ENCODE data around the gene FOXK1.

Gene FOXK1

DNA sequence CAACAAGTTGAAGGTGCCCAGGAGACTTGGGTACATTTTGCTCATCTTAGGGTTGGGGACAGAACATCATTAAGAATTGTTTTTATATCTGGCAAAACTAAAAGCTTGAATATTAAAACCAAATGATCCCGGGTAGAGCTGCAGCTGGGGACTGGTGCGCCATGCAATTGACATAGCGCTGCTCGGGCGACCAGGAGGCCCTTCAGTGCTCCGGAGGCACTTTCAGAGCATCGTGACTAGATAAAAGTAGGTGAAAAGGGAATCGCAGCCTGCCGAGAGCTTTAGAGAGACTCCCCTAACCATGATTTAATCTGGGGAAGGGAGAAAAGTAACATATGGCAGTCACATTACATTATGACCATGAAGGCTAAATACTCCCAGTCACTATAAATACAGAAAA, 21.4 kb downstream of the FOXK1 start:
- no peaks in the 10 kb centered on the region for H3K27me3 ChIP-seq (ENCODE audit: insufficient read depth, low read depth)
- H3K9ac ChIP-seq, result no peak overlapping the region
- no peak for TF ChIP-seq CTCF (conservative IDR thresholded peaks at IDR 0.05; ENCODE audit: low read depth, low read length)
- H2AFZ ChIP-seq (ENCODE audit: low read depth), result no peak overlapping the region
- no peaks in the 10 kb centered on the region for H3K4me1 ChIP-seq (ENCODE audit: low read depth, poor library complexity, severe bottlenecking)
- H3K36me3 ChIP-seq (ENCODE audit: insufficient read depth), result no peaks in the 10 kb centered on the region
- no peak overlapping the region for H3K4me2 ChIP-seq
- peaks cover 94% of the 10 kb centered on the region for H3K79me2 ChIP-seq (ENCODE audit: insufficient read depth, low read depth)
- H4K20me1 ChIP-seq (ENCODE audit: insufficient read depth), result peaks cover 4% of the 10 kb centered on the region; the same call in 1 of the 2 replicates
- no peak overlapping the region for H3K4me3 ChIP-seq (IDR thresholded peaks at IDR 0.05; ENCODE audit: insufficient read depth, low read depth, low read length)
- no peak overlapping the region for H3K27ac ChIP-seq

DNA sequence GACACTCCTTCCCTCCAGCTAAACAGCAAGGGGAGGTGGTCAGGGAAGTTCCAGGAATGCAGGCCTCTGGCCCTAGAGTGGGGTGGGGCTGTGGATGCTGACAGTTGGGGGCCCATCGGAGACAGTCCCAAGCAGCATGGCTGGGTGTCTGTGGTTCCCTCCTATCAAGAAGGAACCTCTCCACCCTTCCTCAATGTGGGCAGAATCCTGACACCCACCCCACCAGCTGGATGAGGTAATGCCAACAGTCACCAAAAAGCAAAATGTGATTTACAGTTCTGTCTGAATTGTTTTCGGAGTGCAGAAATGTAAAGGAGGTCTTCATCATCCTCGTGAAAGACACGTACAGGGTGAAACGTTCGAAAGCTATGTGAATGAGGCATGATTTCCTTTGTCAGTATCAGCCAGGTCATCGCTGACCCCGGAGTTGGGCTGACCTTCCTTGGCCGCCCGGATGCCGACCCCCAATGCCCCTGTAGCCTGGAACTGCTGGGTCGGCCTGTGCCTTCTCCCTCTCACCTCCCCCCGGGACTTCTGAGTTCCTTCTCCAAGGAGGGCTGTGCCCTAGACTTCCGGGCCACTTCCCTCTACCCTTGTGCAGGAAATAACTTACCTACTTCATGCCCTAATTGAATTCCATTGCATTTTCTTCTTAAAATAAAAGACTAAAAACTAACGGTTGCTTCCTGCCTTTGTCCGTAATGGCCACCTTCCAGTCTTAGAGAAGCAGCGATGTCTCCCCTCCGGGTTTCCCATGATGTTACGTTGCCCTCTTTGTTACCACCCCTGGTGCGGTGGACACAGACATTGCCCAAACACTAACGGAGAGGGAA, 24.5 kb downstream of the FOXK1 start:
- H3K4me1 ChIP-seq (ENCODE audit: low read depth, poor library complexity, severe bottlenecking), result no peaks in the 10 kb centered on the region
- H3K27me3 ChIP-seq (ENCODE audit: insufficient read depth, low read depth), result no peaks in the 10 kb centered on the region
- H3K4me3 ChIP-seq (IDR thresholded peaks at IDR 0.05; ENCODE audit: insufficient read depth, low read depth, low read length), result no peak overlapping the region
- no peaks in the 10 kb centered on the region; the same call in 1 of the 2 replicates for H3K36me3 ChIP-seq (ENCODE audit: insufficient read depth)
- H4K20me1 ChIP-seq (ENCODE audit: insufficient read depth), result peaks cover 4% of the 10 kb centered on the region; the same call in 1 of the 2 replicates
- no peak for TF ChIP-seq CTCF (conservative IDR thresholded peaks at IDR 0.05; ENCODE audit: low read depth, low read length)
- no peak overlapping the region for H3K4me2 ChIP-seq
- H3K9ac ChIP-seq, result no peak overlapping the region
- no peak overlapping the region for H2AFZ ChIP-seq (ENCODE audit: low read depth)
- H3K27ac ChIP-seq, result no peak overlapping the region
- H3K79me2 ChIP-seq (ENCODE audit: insufficient read depth, low read depth), result peaks cover 94% of the 10 kb centered on the region

DNA sequence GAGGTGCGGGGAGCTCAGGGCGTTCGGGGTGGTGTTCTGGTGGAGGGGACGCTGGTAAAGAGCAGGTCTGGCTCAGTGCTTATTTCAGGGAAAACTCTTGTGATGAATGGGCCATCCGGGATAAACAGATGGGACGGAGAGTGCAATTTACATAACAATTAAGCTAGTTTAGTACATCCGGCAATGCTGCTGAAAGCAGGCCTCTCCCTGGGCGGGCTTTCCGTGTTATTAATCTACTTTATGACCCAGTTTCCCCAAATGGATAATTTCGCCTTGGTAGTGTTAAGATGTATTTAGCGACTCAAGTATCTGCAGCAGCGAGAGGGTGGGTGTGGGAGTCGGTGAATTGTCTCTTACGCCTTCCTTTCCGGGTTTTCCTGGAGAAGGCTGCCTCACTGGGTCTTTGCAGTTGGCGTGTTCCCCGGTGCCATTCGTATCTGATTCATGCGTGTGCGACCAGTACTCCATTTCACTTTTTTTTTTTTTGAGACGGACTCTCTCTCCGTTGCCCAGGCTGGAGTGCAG, 25.2 kb downstream of the FOXK1 start:
- Histone ChIP-seq H3K9ac (no peak overlapping the region), H3K27ac (no peak overlapping the region), H3K4me3 (IDR thresholded peaks at IDR 0.05; ENCODE audit: insufficient read depth, low read depth, low read length) (no peak overlapping the region)

DNA sequence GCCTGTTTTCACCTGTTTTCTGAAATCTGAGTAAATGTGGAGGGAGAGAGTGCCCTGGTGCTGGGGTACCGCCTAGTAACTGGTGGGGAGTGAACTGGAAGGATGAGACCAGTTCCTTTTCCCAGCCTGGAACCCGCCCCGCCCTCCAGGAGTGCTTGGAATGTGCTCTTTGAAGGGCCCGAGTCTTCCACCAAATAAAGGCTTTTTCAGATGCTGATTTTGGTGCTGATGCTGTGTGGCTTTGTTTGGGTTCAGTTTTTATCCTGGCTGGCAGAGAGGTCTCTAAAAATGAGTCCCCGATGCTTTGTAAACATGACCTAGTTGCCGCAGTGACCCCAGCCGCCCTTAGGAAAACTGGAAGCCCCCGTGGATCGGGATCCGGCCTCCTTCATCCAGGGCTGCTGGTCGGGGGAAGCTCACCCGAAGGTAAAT, 25.9 kb downstream of the FOXK1 start:
- Histone ChIP-seq H2AFZ (ENCODE audit: low read depth) (no peak overlapping the region), H3K4me2 (no peak overlapping the region), H4K20me1 (ENCODE audit: insufficient read depth) (peaks cover 4% of the 10 kb centered on the region; the same call in 1 of the 2 replicates), H3K27ac (no peak overlapping the region), H3K4me3 (IDR thresholded peaks at IDR 0.05; ENCODE audit: insufficient read depth, low read depth, low read length) (no peak overlapping the region), H3K27me3 (ENCODE audit: insufficient read depth, low read depth) (no peaks in the 10 kb centered on the region), H3K79me2 (ENCODE audit: insufficient read depth, low read depth) (peaks cover 97% of the 10 kb centered on the region), H3K36me3 (ENCODE audit: insufficient read depth) (no peaks in the 10 kb centered on the region; the same call in 1 of the 2 replicates), H3K4me1 (ENCODE audit: low read depth, poor library complexity, severe bottlenecking) (no peaks in the 10 kb centered on the region), H3K9ac (no peak overlapping the region)
- no peak for TF ChIP-seq CTCF (conservative IDR thresholded peaks at IDR 0.05; ENCODE audit: low read depth, low read length)

More for the DNA sequence above, 25.2 kb downstream of the FOXK1 start:
- Histone ChIP-seq H3K4me1 (ENCODE audit: low read depth, poor library complexity, severe bottlenecking) (no peaks in the 10 kb centered on the region), H3K4me2 (no peak overlapping the region), H3K79me2 (ENCODE audit: insufficient read depth, low read depth) (peaks cover 97% of the 10 kb centered on the region), H3K27me3 (ENCODE audit: insufficient read depth, low read depth) (no peaks in the 10 kb centered on the region), H4K20me1 (ENCODE audit: insufficient read depth) (peaks cover 4% of the 10 kb centered on the region; the same call in 1 of the 2 replicates), H2AFZ (ENCODE audit: low read depth) (no peak overlapping the region), H3K36me3 (ENCODE audit: insufficient read depth) (no peaks in the 10 kb centered on the region; the same call in 1 of the 2 replicates)
- TF ChIP-seq CTCF (conservative IDR thresholded peaks at IDR 0.05; ENCODE audit: low read depth, low read length), result no peak
